NCI-H1417 (cell line): ENCODE data around the gene ZSCAN5C.
"Not testable (repeated sequence)": the region's sequence is repeated elsewhere in the genome, so short reads cannot be mapped to it uniquely, and the experiment has no call there.

Experiments
- DNase-seq, 3 experiments: peaks; one replicate each; lab custom pipeline; 2025; lab: John Stamatoyannopoulos, UW

Gene ZSCAN5C

DNA sequence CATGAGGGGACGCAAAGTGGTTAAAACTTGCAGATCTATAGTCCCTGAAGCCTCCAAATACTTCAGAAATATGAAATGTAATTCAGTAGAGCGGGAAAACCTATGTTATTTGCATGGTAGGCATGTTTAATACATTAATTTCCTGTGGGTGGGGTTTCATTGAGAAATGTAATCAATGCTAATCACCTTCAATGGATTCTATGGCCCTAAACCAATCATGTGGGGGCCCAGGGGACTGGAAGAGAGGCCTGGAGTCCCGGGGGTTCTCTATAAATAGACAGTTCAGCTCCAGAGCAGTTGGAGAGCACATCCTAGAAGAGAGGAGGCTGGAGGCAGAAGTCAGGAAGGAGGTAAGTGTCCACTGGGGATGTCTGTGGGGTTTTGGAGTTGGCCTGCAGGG is at the start of gene ZSCAN5C:
TSS of gene ZSCAN5C (plus strand) at position 301 of the 400 bp plus-strand sequence. CDS start 3,641 bp downstream, outside the sequence.
- DNase-seq, result no peak

DNA sequence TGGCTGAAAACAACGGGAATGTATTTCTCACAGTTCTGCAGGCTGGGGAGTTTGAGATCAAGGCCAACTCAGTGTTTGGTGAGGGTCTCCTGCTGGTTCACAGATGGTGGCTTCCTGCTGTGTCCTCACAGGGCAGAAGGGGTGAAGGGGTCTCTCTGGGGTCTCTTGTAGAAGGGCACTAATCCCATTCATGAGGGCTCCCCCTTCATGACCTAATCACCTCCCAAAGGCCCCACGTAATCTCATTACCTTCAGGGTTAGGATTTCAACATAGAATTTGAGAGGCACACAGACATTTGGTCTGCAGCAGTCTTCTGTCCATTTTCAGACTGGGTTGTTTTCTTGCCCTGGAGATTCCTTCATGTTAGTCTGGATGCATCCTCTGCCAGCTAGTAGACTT is 49.4 kb upstream of the ZSCAN5C start:
- no peak for DNase-seq

DNA sequence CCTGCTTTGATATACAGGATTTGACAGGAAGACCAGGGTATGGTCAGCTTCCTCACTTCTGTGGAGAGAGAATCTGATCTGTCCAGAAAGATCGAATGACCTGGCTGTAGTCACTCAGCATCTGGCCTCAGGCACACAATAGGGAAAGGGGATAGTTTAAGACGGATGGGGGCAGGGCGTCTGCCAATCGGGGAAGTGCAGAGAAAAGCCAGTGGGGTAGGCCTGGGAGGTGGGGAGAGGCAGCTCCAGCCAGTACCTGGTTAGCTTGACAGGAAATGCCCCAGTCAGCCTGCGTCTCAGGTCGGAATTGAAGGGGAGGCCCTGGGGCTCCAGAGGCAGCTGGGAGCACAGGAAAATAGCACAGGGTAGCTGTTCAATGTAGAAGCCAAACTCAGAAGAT is 48.6 kb upstream of the ZSCAN5C start:
- DNase-seq, result no peak

GRCh38 chr19:56155124-56155687 is 46.9 kb upstream of the ZSCAN5C start:
- DNase-seq, result no peak

DNA sequence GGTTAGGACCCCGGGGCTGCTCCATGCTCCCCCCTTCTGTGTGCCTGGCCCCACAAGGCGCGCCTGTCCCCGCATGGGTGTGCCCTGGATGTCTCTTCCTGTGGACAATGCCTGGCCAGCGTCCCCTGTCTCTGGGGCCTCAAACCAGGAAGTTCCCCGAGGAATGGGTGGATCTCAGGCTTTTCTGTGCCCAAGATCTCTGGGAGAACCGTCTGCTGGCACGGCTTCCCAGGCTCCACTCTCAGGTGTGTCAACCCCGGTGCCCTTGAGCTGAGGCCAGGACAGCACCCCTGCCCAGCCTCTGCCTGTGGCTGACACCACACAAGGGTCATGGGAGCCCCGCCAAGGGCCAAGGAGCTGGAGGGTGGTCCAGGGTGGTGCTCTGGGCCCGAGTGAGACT is 45.3 kb upstream of the ZSCAN5C start:
- no peak for DNase-seq

GRCh38 chr19:56158170-56158757 is 43.8 kb upstream of the ZSCAN5C start:
- no peak for DNase-seq

GRCh38 chr19:56159009-56159559 is 43.0 kb upstream of the ZSCAN5C start:
- no peak for DNase-seq

DNA sequence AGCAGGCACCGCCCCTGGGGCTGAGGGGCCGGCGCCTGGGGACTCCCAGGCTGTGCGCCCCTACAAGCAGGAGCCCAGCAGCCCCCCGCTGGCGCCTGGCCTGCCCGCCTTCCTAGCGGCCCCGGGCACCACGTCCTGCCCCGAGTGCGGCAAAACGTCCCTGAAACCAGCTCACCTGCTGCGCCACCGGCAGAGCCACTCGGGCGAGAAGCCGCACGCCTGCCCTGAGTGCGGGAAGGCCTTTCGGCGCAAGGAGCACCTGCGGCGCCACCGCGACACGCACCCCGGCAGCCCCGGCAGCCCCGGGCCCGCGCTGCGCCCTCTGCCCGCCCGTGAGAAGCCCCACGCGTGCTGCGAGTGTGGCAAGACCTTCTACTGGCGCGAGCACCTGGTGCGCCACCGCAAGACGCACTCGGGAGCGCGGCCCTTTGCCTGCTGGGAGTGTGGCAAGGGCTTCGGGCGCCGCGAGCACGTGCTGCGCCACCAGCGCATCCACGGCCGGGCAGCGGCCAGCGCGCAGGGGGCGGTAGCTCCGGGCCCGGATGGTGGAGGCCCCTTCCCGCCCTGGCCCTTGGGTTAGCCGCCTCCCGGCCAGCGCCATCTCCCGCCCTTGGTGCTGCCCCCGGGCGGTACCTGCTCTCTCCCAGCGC is 42.3 kb upstream of the ZSCAN5C start:
- DNase-seq, result no peak

DNA sequence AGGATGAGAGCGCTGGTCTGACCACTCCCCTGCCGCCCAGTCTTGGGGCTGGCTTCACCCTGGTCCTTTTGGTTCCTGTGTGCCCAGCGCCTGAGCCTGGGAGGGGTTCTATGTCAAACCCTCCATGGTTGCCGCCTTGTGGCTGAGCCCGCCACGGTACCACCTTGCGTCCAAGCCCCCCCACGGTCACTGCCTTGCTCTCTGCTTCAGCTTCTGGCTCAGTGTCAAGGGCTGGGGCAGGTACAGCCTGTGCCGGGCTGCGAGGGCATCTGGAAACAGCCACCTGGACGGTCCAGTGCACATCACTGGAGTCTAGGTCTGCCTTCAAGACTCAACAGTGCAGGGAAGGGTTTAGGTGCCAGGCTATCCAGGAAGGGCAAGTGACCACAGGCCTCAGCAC is 40.5 kb upstream of the ZSCAN5C start:
- DNase-seq, result no peak

- DNase-seq, result no peak
Measured at GRCh38 chr19:56162258-56162657, 39.8 kb upstream of the ZSCAN5C start.

DNA sequence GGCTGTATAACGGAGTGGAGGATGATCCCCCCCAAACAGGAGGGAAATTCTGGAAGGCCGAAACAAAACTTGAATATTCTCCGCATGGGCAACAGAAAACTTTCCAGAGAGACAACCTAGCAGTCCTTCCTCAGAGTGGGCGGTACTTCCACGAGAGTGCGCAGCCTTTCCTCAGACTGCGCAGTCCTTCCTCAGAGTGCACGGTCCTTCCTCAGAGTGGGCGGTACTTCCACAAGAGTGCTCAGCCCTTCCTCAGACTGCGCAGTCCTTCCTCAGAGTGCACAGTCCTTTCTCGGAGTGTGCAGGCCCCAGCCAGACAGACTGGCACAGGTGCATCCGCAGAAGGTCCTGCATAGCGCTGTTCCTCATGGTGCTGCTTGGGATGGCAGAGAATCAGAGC is 39.0 kb upstream of the ZSCAN5C start:
- DNase-seq, result no peak

DNA sequence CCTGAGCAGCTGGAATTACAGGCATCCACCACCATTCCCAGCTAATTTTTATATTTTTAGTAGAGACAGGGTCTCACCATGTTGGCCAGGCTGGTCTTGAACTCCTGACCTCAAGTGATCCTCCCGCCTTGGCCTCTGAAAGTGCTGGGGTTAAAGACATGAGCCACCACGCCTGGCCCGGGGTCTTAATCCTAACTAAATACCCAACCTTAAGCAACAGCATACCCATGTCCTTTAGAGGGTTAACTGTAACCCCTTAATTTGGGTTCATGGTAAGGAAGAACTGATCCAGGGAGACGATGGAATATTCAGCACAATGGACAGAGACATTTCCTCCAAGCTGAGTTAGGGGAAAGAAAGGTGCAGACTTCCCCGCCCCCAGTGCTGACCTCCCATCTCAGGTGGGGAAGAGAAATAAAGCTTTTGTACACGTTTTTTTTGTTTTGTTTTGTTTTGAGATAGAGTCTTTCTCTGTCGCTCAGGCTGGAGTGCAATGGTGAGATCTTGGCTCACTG is 35.0 kb upstream of the ZSCAN5C start:
- DNase-seq, result no peak

GRCh38 chr19:56170261-56170660 is 31.8 kb upstream of the ZSCAN5C start:
- peak in 2 of 3 experiments; percentile 8 to 46 for DNase-seq

GRCh38 chr19:56174086-56174485 is 28.0 kb upstream of the ZSCAN5C start:
- DNase-seq, result no peak

GRCh38 chr19:56174550-56174949 is 27.5 kb upstream of the ZSCAN5C start:
- no peak for DNase-seq

DNA sequence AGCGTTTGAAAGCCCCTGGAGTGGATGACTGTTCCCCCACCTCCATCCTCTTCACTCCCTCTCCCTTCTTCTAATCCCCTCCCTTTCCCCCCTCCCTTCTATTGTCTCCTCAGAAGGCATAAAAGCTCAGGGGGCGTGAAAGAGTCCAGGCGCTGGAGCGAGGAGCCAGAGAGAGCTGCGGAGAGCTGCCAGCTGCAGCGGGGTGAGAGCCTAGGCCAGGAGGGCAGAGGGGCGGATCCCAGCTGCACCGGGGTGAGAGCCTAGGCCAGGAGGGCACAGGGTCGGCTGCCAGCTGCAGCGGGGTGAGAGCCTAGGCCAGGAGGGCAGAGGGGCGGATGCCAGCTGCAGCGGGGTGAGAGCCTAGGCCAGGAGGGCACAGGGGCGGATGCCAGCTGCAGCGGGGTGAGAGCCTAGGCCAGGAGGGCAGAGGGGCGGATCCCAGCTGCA is 26.2 kb upstream of the ZSCAN5C start, which contains the start of gene GALP:
TSS of gene GALP (plus strand) at position 148 of the 447 bp plus-strand sequence. CDS start 1,101 bp downstream, outside the sequence.
- peak in 1 of 3 experiments; percentile 24 for DNase-seq

DNA sequence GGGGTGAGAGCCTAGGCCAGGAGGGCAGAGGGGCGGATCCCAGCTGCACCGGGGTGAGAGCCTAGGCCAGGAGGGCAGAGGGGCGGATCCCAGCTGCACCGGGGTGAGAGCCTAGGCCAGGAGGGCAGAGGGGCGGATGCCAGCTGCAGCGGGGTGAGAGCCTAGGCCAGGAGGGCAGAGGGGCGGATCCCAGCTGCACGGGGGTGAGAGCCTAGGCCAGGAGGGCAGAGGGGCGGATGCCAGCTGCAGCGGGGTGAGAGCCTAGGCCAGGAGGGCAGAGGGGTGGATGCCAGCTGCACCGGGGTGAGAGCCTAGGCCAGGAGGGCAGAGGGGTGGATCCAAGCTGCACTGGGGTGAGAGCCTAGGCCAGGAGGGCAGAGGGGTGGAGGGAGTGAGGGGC is 25.8 kb upstream of the ZSCAN5C start:
- DNase-seq, result not testable (repeated sequence)

GRCh38 chr19:56176881-56177280 is 25.2 kb upstream of the ZSCAN5C start:
- DNase-seq, result peak in 1 of 3 experiments; percentile 6

GRCh38 chr19:56177564-56178243 is 24.4 kb upstream of the ZSCAN5C start:
- DNase-seq, result peak in 1 of 3 experiments; percentile 3

- DNase-seq, result no peak
Measured at GRCh38 chr19:56189785-56190184, 12.3 kb upstream of the ZSCAN5C start.

DNA sequence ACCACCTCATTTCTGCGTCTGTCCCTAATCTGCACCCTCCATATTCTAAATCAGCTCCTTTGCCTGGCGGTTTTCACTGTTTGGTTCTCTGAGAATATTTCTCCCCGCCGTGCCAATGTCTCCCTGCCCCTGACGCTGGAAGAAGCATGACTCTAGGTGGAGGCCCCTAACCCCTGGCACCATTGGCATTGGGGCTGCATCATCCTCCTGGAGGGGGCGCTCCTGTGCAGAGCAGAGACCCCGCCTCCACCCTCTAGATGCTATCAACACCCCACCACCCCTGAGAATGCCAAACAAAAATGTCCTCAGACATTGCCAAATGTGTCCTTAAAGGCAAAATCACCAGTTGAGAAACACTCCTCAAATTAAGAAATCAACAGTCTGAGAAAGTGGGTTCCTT is 11.0 kb upstream of the ZSCAN5C start:
- DNase-seq, result no peak

DNA sequence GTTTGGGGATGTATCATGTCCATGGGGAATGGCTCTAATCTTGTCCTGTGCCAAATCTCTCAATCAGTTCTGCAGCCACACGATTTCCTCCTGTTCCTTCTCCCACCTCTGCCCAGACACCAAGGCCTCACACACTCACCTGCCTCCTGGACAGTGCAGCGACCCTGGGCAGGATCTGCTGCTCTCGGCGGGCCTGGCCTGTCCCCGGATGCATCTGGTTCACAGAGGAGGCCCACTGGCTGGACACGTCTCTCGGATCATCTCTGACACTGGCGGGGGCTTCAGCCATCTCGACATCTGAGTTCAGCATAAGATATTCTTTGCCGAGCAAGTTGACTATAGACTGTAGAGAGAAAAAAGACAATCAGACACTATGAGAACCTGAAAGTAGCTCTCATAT is 10.4 kb upstream of the ZSCAN5C start:
- DNase-seq, result no peak
